Fibroblast of the aortic adventitia (primary cell): ENCODE data around the gene AHCYL1. TPM values are rescaled to one million over a fixed set of nuclear protein-coding genes. Genes with fewer than 3 reads are reported as not detected.

Experiments
- DNase-seq: peaks from one replicate; pipeline ENCODE4 v3.0.0-alpha.2; 2010; ENCODE audit warnings: low read depth
- H3K4me3 ChIP-seq: 2 replicates; pipeline ENCODE4 v1.5.1; 2011; ENCODE audit warnings: low read depth, mild to moderate bottlenecking, control low read depth, low read length, moderate library complexity
- total RNA-seq: library from RNA; depleted of rRNA; stranded (reverse); fragments of >200 nt; gene quantifications from 2 replicates; pipeline ENCODE4 v1.2.3, GENCODE V29; 2012; ENCODE audit warnings: low replicate concordance
- TF ChIP-seq, protein P1 (sequence below): IDR thresholded peaks from 2 replicates; pipeline ENCODE4 v1.5.1; 2011; ENCODE audit warnings: mild to moderate bottlenecking, low read length, control low read depth, inconsistent platforms; ENCODE audit not compliant: insufficient read depth

Gene AHCYL1
- total RNA-seq, 1 donor: 48.5 TPM

GRCh38 chr1:110032327-110032726, 47.8 kb downstream of the AHCYL1 start:
- no peak for DNase-seq
- no peak overlapping the region for H3K4me3 ChIP-seq
- TF ChIP-seq, protein P1, sequence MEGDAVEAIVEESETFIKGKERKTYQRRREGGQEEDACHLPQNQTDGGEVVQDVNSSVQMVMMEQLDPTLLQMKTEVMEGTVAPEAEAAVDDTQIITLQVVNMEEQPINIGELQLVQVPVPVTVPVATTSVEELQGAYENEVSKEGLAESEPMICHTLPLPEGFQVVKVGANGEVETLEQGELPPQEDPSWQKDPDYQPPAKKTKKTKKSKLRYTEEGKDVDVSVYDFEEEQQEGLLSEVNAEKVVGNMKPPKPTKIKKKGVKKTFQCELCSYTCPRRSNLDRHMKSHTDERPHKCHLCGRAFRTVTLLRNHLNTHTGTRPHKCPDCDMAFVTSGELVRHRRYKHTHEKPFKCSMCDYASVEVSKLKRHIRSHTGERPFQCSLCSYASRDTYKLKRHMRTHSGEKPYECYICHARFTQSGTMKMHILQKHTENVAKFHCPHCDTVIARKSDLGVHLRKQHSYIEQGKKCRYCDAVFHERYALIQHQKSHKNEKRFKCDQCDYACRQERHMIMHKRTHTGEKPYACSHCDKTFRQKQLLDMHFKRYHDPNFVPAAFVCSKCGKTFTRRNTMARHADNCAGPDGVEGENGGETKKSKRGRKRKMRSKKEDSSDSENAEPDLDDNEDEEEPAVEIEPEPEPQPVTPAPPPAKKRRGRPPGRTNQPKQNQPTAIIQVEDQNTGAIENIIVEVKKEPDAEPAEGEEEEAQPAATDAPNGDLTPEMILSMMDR: no peak

- no peak for DNase-seq
- no peak overlapping the region for H3K4me3 ChIP-seq
- TF ChIP-seq, protein P1: no peak
Measured at GRCh38 chr1:110033421-110033820, 48.9 kb downstream of the AHCYL1 start.

DNA sequence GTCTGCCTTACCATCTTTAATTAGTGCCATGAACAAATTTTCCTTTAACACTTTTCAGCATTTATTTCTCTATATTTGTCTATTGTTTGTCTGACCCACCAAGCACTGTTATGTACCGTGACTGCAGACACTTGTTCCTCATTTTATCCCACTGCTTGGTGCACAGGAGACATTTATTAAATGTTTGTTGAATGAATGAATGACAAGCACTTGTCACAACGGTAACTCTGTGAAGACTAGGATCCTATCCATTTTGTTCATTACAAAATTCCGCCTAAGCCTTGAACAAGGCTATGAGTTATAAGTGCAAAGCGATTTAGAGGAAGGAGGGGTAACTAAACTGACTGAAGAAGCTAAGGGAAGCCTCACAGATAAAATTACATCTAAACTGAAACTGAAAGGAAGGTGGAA, 49.5 kb downstream of the AHCYL1 start:
- DNase-seq: no peak
- H3K4me3 ChIP-seq: peak overlapping the region; percentile 63
- TF ChIP-seq, protein P1: no peak

GRCh38 chr1:110034451-110035235, 50.1 kb downstream of the AHCYL1 start, which contains the start of gene STRIP1:
STRIP1 (plus strand) TSS chr1:110034624; CDS start chr1:110034638, 14 bp downstream.
- TF ChIP-seq, protein P1: no peak
- DNase-seq: peak; percentile 98
- peak within 1 kb of the TSS; percentile 85 for H3K4me3 ChIP-seq

DNA sequence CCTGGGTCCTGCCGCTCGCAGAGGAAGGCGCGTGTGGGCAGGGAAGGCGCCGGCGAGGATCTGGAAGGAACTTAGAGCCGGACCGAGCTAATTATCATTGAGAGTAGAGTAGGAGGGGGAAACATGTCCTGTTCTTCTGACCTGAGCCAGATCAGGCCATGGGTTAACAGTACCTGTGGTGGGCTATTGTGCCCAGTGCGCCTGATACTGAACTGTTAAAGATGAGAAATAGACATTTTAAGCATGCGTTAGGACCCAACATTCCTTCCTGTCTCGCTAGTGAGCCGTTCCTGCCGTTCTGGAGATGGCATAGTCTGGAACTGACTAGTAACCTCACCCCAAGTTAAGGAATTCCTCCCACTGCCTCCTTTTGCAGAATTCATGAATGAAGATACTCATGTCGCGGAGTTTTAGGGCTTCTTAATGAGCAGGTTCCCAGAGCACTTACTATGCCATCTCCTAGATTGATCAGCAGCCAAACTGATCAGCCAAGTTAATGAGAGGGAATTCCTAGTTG, 50.7 kb downstream of the AHCYL1 start:
- peak; percentile 26 for DNase-seq
- TF ChIP-seq, protein P1: no peak
- H3K4me3 ChIP-seq: peak overlapping the region; percentile 85

DNA sequence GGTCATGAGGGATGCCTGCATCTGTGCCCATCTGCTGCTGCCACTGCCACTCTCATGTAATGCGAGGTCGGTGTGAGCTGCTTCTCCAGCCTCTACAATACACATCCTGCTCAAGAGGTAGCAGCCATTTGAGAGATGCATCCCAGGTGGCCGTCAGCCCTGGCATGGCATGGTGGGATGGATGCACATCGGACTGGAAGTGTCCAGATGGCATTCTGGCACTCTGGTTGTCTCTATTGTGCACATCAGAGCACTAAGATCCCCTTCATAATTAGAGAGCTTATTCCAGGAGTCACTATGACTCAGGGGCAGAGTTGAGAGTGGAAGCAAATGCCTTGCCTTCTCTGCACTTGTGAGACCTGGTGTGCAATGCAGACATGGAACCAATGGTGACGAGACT, 53.7 kb downstream of the AHCYL1 start:
- DNase-seq: no peak
- TF ChIP-seq, protein P1: no peak
- H3K4me3 ChIP-seq: no peak overlapping the region
